GM19463 (cell line): ENCODE measurements around the gene FER.
"Not testable (repeated sequence)": the region's sequence is repeated elsewhere in the genome, so short reads cannot be mapped to it uniquely, and the experiment has no call there.

Experiments
- ATAC-seq: cut with Tn5 transposase; IDR thresholded peaks from one replicate; pipeline ENCODE4 v1.9.1; 2021; ENCODE audit warnings: mild to moderate bottlenecking, moderate library complexity; ENCODE audit not compliant: unreplicated experiment

The FER gene

GRCh38 chr5:108869066-108869465 lies 121.4 kb downstream of the FER start:
- no peak for ATAC-seq

GRCh38 chr5:108876451-108876850 lies 128.8 kb downstream of the FER start:
- ATAC-seq: no peak

GRCh38 chr5:108878756-108879155 lies 131.1 kb downstream of the FER start:
- no peak for ATAC-seq

- ATAC-seq: no peak
These were observed 133.4 kb downstream of the FER start for GRCh38 chr5:108881133-108881532.

GRCh38 chr5:108884736-108885135 lies 137.0 kb downstream of the FER start:
- no peak for ATAC-seq

DNA sequence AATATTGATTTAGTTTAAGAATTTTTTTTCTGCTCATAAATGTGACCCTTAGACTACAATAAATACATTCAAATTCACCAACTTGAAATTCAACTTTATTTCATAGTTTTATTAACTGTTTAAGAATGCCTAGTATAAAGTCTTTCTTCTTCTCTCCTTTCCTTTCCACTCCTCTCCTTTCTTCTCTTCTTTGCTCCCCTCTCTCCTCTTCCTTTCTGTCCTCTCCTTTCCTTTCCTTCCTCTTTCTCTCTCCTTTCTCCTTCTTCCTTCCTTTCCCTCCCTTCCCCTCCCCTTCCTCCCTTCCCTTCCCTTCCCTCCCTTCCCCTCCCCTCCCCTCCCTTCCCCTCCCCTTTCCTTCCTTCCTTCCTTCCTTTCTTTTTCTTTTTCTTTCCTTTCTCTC lies 150.6 kb downstream of the FER start:
- no peak for ATAC-seq

- no peak for ATAC-seq
These were observed 151.0 kb downstream of the FER start for GRCh38 chr5:108898707-108899106.

DNA sequence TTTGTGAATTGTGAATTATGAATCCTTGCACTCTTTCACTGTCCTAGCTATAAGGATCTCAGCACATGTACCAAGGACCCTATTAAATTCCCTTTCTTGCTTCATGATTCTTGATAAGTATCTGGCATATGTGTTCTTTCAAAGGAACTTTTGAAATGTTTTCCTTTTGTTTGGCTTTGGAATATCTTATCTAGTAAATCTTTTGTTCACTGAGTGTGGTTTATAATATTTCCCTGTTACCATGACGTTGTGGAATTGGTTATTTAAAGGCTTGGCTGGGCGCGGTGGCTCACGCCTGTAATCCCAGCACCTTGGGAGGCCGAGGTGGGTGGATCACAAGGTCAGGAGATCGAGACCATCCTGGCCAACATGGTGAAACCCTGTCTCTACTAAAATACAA lies 151.5 kb downstream of the FER start:
- ATAC-seq: not testable (repeated sequence)

GRCh38 chr5:108900668-108901067 lies 153.0 kb downstream of the FER start:
- ATAC-seq: no peak

GRCh38 chr5:108905805-108906204 lies 158.1 kb downstream of the FER start:
- ATAC-seq: no peak

DNA sequence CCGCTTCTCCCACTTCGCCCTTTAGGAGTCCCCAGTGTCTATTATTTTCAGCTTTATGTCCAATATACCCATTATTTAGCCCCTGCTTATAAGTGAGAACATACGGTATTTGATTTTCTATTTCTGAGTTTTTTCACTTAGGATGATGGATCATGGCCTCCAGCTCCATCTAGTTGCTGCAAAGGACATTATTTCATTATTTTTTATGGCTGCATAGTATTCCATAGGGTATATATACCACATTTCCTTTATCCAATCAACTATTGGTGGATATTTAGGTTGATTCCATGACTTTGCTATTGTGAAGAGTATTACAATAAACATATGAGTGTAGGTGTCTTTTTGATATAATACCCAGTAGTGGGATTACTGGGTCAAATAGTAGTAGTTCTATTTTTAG lies 162.9 kb downstream of the FER start:
- ATAC-seq: no peak

DNA sequence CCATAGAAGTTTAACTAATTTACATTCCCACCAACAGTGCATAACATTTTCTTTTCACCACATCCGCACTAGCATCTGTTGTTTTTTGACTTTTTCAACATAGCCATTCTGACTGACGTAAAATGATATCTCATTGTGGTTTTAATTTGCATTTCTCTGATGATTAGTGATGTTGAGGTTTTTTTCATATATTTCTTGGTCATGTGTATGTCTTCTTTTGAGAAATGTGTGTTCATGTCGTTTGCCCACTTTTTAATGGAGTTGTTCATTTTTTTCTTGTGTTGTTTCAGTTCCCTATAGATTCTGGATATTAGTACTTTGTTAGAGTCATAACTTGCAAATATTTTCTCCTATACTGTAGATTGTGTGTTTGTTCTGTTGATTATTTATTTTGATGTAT lies 163.4 kb downstream of the FER start:
- ATAC-seq: peak; percentile 60

DNA sequence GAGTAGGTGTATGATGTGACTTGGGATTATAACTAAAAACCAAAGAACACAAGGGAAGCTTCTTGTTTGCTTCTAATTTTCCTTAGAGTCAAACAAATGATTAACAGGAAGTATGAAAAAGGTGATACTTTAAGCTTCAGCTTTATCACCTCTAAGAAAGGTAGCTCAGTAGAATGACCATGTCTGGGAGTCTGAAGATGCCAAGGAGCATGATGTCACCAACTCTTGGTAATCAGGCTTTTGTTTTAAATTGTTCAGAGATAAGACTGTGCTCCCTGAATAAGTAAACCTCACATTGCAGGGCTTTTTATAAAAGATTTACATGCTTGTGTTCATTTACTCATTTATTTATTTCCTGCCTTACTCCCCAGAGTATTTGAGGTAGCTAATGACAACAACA lies 169.9 kb downstream of the FER start:
- ATAC-seq: no peak

DNA sequence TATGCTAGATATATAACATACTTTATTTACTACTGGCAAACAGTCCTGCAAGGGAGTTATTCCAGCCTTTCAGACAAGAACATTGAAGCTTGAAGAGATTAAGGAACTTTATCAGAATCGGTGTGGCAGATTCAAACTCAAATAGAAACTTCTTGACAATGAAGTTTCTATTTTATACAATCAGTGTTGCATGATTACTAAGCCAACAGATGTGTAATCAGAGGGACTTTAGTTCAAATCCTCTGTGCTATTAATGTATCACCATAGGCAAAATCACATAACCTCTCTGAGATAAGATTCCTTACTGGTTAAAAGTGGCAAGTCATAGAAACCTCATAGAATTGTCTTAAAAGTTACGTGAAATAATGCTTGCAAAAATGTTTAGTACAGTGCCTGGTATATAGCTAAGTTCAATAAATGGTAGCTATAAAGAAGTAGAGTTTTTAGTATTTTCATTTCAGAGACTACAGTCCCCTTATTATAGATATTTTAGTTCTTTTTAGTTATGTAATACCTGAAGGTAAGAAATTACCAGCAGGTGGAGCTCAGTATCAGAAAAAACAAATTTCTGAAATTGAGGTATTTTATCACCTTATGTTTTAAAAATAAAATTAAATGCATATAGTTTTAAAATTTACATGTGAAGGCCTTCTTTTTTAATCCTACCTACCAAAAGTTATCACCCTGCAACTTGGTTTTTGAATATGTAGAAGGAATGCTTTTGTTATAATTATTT lies 172.1 kb downstream of the FER start:
- ATAC-seq: no peak

GRCh38 chr5:108924457-108924961 lies 176.8 kb downstream of the FER start:
- ATAC-seq: no peak

DNA sequence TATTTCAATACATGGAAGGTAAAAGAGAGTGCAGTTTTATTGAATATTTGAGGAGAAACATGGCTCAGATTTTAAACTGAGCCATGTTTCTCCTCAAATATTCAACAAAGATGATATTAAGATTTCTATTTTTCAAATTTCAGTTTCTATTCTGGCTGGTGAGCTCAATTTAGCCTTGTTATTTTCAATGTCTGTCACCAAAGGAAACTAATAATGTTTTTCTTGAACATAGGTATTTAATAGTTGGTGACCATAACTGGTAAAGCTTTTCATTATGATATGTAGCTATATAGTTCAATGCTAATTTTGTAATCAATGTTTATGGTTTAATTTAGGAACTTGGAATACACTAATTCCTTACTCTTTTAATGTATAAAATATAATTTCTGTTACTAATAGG lies 177.4 kb downstream of the FER start:
- no peak for ATAC-seq

DNA sequence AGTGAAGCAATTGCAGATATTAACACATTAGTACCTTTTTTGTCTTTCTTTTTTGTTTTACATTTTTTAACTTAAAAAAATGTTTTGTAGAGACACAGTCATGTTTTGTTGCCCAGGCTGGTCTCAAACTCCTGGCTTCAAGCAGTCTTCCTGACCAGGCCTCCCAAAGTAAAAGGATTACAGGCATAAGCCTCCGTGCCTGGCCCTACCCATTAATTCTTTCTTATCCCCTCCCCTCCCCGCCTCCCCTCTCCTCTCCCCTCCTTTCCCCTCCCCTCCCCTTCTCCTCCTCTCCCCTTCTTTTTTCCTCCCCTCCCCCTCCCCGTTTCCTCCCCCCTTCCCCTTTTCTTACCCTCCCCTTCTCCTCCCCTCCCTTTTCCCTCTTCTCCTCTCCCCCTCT lies 182.4 kb downstream of the FER start:
- no peak for ATAC-seq

- no peak for ATAC-seq
These were observed 187.9 kb downstream of the FER start for GRCh38 chr5:108935611-108936010.

- ATAC-seq: no peak
These were observed 189.5 kb downstream of the FER start for GRCh38 chr5:108937221-108937620.

DNA sequence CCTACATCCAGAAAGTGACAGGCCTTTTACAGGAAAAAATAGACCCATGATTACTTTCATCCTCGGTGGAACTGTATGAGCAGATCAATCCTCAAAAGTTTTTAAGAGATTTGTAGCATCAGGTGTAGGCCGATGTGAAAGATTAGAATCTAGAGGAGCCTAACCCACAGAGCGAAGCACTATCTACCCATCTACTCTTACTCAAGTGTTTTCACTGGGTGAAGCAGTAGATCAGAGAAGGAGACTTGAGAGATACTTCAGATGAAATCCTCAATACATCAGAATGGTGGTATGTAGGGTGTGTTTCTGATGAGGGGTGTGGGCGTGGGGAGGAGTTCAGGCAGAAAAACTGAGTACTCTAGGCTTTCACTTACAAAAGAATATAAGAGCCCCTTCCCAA lies 192.8 kb downstream of the FER start:
- no peak for ATAC-seq

DNA sequence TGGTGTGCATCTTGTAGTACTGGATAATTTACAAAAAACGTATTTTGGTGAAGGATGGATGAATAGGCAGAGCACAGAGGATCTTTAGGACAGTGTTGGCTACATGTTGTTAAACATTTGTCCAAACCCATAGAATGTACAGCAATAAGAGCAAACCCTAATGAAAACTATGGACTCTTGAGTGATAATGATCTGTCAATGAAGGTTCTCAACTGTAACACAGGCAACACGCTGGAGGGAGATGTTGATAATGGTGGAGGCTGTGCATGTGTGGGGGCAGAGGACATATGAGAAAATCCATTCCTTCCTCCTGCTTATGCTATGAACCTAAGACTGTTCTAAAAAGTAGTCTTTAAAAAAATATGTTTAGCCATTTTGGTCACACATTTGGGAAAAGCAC lies 194.0 kb downstream of the FER start:
- ATAC-seq: no peak

DNA sequence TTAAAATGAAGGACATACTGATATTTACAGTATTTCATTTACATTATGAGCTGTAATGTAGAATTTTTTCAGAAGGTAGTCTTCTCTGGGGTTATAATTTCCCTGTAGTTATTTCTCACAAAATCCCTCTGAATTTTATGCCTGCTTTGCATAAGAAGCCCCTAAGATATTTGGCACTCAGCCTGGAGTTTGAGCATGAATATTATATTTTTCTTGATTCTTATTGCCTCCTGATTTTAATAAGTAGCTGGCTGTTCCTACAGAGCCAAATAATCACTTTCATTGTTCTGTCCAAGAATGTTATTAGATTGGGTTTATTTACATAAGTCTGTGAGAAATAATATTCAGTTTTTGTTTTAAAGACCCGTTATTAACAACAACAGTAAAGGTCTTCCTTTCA lies 195.0 kb downstream of the FER start:
- no peak for ATAC-seq

DNA sequence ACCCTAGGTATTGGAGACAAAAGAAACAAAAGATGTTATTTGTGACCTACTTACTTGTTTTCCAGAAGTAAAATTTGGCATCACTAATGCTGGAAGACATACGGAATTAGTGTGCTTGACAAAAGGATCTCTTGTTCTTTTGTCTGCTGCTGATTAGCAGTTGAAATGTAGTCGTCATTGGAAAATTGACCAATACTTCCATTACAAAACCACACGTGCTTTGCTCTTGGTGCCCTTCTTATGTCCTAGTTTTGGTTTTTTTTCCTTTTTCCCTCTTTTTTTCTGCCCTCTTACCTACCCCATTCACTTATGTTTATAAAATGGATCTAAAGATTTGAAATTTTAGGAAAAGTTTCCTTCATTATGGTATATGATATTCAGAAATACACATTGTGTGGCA lies 197.4 kb downstream of the FER start:
- ATAC-seq: no peak
